HG02678 (cell line): Measurements from ENCODE around the gene TAF8.

ENCODE experiments used
- ATAC-seq: cut with Tn5 transposase; IDR thresholded peaks from one replicate; pipeline ENCODE4 v1.9.1; 2021; ENCODE audit warnings: mild to moderate bottlenecking, moderate library complexity; ENCODE audit not compliant: unreplicated experiment

TAF8 gene

GRCh38 chr6:42049948-42050296 lies 402 bp upstream of the TAF8 start:
- ATAC-seq: no peak

DNA sequence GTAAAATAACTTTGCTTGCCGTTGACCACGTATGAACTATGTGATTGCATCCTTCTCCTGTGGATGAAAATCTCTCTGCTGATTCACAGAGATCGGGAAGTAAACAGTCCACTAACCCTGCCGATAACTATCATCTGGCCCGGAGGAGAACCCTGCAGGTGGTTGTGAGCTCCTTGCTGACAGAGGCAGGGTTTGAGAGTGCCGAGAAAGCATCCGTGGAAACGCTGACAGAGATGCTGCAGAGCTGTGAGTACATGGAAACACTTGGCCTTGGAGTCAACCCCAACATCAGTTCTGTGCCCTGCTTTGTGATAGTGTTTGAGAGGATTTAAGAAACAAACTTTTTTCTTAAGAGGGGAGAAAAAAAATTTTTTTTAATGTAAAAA lies 937 bp downstream of the TAF8 start:
- no peak for ATAC-seq

GRCh38 chr6:42053601-42054000 lies 3.3 kb downstream of the TAF8 start:
- no peak for ATAC-seq

- ATAC-seq: no peak
Observed at GRCh38 chr6:42059743-42060142, 9.4 kb downstream of the TAF8 start.

DNA sequence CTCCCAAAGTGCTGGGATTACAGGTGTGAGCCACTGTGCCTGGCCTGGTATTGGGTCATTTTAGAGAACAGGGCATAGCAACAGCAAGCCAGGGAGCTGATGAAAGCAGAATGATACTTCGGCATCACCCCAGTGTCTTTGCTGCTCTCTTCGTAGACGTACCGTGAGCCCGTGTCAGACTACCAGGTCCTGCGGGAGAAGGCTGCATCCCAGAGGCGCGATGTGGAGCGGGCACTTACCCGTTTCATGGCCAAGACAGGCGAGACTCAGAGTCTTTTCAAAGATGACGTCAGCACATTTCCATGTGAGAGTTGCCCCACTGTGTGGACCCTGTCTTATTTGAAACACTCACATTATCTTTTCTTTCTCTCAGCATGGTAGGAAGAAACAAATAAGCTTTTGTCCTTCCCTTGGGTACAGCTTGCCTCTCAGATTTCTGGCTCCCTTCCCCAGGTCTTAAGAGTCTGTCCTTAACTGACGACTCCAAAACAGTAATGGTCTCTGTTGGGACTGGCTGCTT lies 15.9 kb downstream of the TAF8 start:
- no peak for ATAC-seq

DNA sequence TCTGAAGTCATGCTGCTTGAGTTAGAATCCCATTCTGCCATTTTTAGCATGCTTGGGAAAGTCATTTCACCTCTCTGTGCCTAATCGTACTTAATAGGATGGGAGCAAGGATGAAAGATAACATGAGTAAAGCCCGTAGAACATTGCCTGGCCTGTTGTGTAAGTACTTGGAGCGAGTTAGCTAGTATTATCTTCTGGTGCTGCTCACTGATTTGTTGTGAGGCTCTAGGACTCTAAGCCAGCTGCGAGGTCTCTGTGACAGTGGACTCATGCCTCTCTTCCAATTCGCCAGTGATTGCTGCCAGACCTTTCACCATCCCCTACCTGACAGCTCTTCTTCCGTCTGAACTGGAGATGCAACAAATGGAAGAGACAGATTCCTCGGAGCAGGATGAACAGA lies 17.8 kb downstream of the TAF8 start:
- no peak for ATAC-seq

DNA sequence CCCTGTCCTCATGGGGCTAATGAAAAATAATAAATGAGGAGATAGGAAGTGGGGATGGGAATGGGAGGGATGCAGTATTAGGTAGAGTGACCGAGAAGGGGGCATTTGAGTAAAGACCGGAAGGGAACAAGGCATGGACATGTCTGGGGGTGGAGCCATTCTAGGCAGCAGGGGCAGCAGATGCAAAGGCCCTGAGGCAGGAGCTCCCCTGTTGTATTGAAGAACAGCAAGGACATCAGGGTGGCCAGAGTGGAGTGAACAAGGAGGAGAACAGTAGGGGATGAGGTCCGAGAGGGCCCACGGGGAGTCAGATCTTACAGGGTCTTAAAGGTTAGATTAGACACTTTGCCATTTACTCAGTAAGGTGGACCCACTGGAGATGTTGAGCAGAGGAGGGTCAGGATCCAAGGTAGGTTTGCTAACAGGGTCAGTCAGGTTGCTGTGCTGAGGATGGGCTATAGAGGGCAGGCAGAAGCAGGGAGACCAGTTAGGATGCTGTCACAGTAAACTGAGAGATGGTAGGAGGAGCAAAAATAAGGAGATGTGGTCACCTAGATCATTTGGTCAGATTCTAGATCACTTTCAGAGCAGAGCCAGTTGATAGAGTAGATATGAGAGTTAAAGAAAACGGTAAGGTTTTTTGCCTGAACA lies 18.7 kb downstream of the TAF8 start:
- no peak for ATAC-seq

- ATAC-seq: no peak
Observed at GRCh38 chr6:42071881-42072583, 21.7 kb downstream of the TAF8 start.

DNA sequence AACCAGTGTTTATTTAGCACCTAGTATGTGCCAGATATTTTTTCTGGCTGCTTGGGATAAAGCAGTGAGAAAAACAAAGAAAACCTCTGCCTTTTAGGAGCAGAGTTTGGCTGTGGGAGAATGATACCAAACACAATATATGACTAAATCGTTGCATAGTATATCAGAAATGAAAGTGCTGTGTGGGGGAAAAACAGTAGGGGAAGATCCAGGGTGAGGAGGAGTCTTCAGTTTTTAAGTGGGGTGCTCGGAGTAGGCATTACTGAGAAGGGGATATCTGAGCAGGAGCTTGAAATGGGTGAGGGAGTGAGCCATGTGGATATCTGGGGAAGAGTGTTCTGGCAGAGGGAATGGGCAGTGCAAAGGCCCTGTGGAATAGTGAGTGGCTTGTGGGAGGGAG lies 23.0 kb downstream of the TAF8 start:
- no peak for ATAC-seq

- no peak for ATAC-seq
Observed at GRCh38 chr6:42075159-42075838, 25.0 kb downstream of the TAF8 start.

DNA sequence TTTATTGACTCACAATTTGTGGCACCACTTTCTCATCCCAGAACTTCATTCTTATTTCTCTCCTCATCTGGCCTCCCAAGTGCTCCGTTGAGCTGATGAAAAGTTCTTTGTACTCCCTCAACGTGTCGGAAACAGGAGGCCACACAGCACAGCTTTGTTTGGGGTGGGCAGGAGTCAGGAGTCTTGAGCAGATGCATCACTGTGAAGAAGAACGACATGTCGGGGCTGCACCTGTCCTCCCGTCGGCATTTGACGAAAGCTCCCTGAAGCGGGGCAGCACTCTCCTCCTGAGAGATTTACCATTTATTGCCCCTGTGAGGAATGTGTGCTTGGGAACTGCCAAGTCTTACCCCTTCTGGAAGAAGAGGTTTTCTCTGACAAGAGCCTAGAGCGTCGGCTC lies 28.1 kb downstream of the TAF8 start:
- ATAC-seq: no peak

- ATAC-seq: no peak
Observed at GRCh38 chr6:42079941-42080464, 29.7 kb downstream of the TAF8 start.

DNA sequence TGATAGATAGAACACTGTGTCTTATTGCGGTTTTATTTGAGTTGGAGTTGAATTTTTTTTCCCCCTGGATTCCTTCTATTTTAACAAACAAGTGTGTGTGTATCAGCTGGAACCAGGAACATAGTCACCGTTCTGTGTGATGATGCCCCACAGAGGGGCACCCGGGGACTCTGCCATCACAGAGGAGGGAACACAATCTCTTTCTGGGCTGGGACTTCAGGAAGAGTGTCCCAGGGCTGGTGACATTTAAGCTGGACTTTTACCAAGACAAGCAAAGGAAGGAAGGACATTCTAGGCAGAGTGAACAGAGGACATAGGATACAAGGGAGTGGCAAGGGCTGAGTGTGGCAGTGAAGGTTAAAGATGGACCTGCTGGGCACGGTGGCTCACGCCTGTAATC lies 33.2 kb downstream of the TAF8 start:
- ATAC-seq: no peak

DNA sequence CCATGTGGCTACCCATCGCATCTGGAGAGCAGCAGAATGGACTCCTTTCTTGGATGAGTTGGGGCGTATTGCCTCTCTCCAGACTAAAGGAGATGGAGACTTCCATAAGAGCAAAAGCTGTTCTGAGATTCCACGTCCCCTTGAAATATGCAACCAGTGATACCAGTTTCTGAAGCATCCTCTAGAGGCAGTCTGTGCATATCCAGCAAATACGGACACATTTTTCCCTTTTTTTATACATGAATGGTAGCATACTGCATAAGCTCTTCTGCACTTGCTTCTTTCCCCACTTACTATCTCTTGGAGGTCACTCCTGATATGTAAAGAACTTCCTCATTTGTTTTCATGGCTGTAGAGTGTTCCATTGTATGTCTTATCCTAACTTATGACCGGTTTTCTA lies 34.6 kb downstream of the TAF8 start:
- ATAC-seq: no peak

- ATAC-seq: no peak
Observed at GRCh38 chr6:42086046-42087035, 36.0 kb downstream of the TAF8 start.

- ATAC-seq: no peak
Observed at GRCh38 chr6:42088101-42088591, 37.8 kb downstream of the TAF8 start.

DNA sequence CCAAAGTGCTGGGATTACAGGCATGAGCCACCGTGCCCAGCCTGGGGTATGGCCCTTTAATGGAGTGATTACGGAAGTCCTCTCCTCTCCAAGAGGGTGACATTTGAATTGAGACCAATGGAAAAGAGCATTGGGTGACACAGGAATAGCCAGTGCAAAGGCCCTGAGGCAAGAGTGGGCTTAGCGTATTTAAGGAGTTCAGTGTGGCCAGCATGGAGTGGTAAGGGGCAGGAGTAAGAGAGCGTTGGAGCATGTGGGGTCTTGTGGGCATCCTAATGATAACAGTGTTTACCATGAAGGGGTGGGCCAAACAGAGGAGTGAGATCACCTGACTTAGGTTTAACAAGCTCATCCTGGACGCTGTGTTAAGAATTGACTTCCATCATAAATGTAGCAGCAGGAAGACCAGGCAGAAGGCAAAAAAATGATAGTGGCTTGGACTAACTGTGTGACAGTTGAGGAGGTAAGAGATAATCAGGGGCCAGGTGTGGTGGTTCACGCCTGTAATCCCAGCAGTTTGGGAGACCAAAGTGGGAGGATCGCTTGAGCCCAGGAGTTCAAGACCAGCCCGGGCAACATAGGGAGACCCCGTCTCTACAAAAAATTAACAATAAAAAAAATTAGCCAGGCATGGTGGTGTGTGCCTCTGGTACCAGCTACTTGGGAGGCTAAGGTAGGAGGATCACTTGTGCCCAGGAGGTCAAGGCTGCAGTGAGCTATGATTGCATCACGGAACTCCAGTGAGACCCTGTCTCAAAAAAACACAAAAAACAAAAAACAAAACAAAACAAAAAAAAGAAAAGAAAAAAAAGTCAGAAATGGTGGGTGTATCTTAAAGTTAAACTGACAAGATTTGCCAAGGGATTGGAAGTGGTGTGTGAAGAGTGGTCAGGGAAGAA lies 40.7 kb downstream of the TAF8 start:
- no peak for ATAC-seq

GRCh38 chr6:42091718-42092023 lies 41.3 kb downstream of the TAF8 start:
- no peak for ATAC-seq

- no peak for ATAC-seq
Observed at GRCh38 chr6:42093582-42094329, 43.4 kb downstream of the TAF8 start.
